ENCODE data around the gene SLC30A7.
"Not testable (repeated sequence)": the region's sequence is repeated elsewhere in the genome, so short reads cannot be mapped to it uniquely, and the experiment has no call there.

The SLC30A7 gene

GRCh38 chr1:100889869-100890482 is 5.9 kb upstream of the SLC30A7 start:
- not testable (repeated sequence) for DNase-seq (ENCODE audit: low spot score)

DNA sequence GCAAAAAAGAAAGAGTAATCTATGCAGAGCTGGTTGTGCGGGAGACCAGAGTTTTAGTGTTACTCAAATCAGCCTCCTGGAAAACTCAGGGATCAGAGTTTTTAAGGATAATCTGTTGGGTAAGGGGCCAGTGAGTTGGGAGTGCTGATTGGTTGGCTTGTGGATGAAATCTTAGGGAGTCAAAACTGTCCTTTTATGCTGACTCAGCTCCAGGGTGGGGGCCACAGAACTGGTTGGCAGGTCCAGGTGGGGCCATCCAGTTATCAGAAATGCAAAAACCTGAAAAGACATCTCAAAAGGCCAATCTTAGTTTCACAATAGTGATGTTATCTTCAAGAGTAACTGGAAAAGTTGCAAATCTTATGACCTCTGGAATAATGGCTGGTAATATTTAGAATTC is 4.5 kb upstream of the SLC30A7 start:
- no peak for DNase-seq (ENCODE audit: low spot score)

GRCh38 chr1:100892554-100892953 is 3.3 kb upstream of the SLC30A7 start:
- no peak for DNase-seq (ENCODE audit: low spot score)

DNA sequence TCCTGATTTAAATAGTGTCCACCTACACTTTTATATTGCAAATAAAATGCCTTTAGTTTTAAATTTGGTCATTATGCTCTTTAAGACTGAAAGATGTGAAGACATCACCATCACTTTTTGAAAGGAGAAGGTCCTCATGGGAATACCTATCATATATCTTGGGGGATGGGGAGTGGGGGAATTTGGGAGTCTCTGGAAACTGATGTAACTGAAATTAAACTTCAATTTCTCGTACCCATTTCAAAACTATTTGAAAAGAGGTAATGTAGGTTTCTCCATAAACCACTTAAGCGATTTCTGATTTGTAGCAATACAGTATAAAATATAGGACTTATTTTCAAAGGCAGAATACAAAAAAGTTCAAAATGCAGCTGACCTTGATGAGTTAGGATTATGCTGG is 2.2 kb upstream of the SLC30A7 start:
- DNase-seq (ENCODE audit: low spot score) = no peak

DNA sequence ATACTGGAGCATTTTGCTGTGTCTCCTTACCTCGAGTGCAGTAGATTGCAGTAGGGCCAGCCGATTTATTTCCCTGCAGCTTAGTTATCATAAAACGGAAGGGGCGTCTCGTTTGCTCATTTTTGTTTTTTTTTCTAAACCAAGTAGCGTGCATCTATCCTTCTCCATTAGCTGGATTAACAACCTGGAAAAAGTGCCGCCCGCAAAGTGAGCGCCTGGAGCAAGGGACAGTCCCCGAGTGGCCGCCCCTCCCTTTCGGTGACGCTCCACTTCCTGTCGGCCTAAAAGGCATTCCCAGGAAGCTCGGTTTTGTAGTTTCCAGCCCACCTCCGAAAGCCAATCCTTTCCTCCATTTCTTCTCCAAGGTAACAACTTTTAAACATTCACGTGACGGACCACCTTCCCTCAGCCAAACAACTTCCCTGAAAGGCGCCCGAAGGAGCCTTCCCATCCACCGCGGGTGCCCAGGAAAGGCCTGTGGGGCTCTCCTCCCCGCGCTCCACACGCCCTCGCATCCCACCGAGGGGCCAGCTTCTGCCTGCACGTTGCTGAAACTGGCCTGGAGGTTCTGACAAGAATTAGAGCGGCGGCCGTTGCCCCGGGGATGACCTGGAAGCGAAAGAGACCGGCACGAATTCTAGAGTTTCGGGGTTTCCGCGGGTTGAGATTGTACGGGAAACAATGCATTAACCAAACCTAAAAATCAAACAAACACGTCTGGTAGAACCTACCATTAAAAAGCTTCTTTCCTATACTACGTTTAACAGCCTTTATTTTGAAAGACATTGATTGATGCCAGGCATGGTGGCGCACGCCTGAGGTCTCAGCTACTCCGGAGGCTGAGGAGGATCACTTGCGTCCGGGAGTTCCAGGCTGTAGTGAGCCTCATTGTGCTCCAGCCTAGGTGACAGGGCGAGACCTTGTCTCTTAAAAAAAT is 1.0 kb upstream of the SLC30A7 start, which contains the start of gene EXTL2:
EXTL2 (minus strand) TSS at position 240 of the 937 bp plus-strand sequence. CDS start 6,085 bp downstream, outside the sequence.
- DNase-seq (ENCODE audit: low spot score) = peak; percentile 39

- DNase-seq (ENCODE audit: low spot score) = peak; percentile 50
These were observed 642 bp downstream of the SLC30A7 start for GRCh38 chr1:100896481-100896982.

GRCh38 chr1:100902365-100902764 is 6.5 kb downstream of the SLC30A7 start:
- no peak for DNase-seq (ENCODE audit: low spot score)

DNA sequence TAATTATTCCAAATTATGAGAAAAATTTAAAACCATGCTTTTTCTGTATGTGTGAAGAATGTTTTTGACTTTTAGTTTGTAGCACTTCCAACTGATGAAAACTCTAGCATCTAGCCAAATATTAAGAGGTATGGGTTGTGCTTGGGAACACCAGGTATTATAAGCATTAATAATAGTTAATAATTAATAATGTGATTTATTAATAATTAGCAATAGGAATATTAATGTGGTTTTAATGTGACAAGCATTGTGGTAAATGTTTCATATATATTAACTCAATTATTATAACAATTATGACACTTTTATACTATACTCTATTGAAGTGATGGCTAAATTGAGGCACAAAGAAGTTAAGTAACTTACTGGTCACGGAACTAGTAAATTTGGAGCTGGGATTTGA is 7.9 kb downstream of the SLC30A7 start:
- no peak for DNase-seq (ENCODE audit: low spot score)

GRCh38 chr1:100904528-100904927 is 8.6 kb downstream of the SLC30A7 start:
- DNase-seq (ENCODE audit: low spot score) = no peak

DNA sequence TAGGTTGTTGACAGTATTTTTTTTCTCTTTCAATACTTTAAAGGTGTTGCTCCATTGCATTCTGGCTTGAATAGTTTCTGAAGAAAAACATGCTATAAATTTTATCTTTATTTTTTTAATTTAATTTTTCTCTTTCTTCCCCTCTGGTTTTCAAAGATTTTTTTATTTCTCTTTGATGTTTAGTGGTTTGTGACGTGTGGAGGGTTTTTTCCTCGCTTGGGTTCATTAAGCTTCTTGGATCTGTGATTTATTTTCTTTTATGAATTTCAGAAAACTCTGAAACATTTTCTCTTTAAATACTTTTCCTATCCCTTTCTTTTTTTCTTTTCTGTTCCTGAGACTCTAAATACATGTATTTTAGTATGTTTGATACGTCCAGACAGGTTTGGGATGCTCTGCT is 9.3 kb downstream of the SLC30A7 start:
- no peak for DNase-seq (ENCODE audit: low spot score)

- DNase-seq (ENCODE audit: low spot score) = no peak
These were observed 12.0 kb downstream of the SLC30A7 start for GRCh38 chr1:100907887-100908286.

DNA sequence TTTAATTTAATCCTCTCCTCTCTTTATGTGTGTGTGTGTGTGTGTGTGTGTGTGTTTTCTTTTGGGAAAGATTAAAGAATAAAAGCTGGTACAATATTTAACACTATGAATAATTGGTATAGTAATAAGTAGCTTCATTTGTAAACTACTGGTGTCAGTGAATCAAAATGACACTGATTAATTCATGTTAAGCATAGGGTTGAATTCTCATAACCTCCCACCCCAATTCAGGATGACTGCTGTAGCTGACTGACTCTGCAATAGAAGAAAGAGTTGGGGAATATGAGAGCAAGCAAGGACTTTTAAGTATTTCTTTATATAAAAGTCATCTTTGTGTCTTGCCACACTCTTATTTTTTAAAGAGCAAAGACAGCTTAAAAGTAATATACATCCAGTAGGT is 13.1 kb downstream of the SLC30A7 start:
- no peak for DNase-seq (ENCODE audit: low spot score)

- no peak for DNase-seq (ENCODE audit: low spot score)
These were observed 16.1 kb downstream of the SLC30A7 start for GRCh38 chr1:100912019-100912418.

DNA sequence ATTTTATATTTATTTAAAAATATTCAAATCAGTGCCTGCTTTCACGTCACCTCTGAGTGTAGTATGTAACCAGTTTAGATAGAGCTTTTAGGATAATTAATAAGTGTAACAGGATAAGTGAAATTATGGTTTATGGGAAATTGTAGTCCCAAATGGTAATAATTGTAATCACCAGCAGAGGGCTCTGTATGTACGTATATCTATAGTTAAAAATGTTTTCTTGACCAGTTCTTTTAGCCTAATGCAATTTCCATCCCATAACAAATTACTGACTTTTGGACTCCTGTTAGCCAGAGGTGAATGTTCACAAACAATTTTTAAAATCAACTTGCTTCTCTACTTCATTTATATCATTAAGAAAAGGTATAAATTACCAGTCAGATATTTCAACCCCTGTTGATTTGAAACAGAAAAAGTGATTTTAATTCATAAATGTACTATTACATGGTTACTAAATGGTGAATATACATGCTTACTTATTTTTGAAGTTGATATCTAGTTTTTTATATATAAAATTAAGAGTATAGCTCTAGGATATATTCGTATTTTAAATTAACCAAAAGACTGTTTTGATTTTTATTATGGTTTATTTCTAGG is 25.3 kb downstream of the SLC30A7 start:
- peak; percentile 78 for DNase-seq (ENCODE audit: low spot score)

DNA sequence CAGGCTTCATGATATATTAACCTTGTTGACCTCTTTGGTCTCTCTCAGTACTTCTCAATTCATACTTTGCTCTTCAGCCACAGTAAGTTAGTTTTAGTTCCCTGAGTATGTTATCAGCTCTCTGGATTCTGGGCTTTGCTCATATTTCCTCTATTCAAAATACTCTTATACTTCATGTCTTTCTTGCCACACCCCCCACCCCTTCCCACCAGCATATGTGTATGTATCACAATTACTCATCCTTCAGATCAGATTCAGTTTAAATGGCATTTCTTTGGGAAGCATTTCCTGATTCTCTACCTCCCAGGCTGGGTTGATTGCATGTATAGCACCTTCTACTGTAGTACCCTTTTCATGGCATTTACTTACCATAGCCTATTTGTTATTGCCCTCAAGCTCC is 28.3 kb downstream of the SLC30A7 start:
- no peak for DNase-seq (ENCODE audit: low spot score)

DNA sequence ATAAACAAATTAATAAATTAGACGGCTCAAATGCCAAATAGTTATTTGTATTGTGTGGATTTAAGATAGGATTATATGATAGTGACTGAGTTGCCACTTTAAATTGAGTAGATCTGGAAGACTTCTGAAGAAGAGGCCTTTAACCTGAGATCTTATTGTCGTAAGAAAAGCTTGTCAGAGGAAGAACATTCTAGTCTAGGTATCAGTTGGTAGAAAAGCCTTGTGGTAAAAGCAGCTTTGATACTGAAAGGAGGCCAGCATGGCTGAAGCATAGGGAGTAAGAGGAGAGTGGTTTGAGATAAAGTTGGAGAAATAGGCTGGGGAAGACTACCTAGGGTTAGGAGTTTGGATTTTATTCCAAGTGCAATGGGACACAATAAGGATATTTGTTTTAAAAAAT is 29.1 kb downstream of the SLC30A7 start:
- DNase-seq (ENCODE audit: low spot score) = no peak

- DNase-seq (ENCODE audit: low spot score) = no peak
These were observed 30.4 kb downstream of the SLC30A7 start for GRCh38 chr1:100926240-100926639.

GRCh38 chr1:100927276-100927675 is 31.4 kb downstream of the SLC30A7 start:
- DNase-seq (ENCODE audit: low spot score) = no peak

- no peak for DNase-seq (ENCODE audit: low spot score)
These were observed 32.2 kb downstream of the SLC30A7 start for GRCh38 chr1:100928128-100928527.

DNA sequence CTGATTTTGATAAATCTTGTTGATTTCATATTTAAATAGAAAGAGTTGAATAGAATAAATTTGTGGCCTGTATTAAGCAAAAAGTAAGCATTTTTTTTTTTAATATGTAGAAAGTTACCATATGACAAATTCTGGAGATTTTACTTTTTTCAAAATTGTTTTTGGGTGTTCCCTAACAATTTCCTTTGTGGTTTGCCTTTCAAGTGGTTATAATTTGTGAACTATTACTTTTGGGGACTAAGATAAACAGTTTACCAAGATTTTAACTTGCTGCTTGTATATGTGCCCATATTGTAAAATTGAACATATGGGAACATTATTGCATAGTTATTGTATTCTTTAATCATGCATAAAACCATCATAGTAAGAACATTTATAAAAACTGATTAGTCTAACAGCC is 34.6 kb downstream of the SLC30A7 start:
- no peak for DNase-seq (ENCODE audit: low spot score)

GRCh38 chr1:100931716-100932115 is 35.8 kb downstream of the SLC30A7 start:
- DNase-seq (ENCODE audit: low spot score) = no peak

DNA sequence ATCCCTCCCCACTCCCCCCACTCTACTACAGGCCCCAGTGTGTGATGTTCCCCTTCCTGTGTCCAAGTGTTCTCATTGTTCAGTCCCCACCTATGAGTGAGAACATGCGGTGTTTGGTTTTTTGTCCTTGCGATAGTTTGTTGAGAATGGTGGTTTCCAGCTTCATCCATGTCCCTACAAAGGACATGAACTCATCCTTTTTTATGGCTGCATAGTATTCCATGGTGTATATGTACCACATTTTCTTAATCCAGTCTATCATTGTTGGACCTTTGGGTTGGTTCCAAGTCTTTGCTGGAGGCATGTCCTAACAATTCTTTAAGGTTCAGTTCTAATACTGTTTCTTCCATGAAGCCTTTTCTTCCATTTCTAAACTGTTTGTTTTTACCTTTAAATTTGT is 37.7 kb downstream of the SLC30A7 start:
- DNase-seq (ENCODE audit: low spot score) = not testable (repeated sequence)
